GM12878 (cell line): ENCODE measurements around the gene TTLL3. TPM values are rescaled to one million over a fixed set of nuclear protein-coding genes. Genes with fewer than 3 reads are reported as not detected.

ENCODE experiments used
- ATAC-seq: fragments of 200-7000 bp; cut with Tn5 transposase; 3 replicates; pipeline ENCODE4 v1.9.1; 2020; ENCODE audit warnings: mild to moderate bottlenecking, moderate library complexity
- BruUV-seq: library from RNA; stranded (reverse); fragments of 400-500 nt; replicated peaks from 2 replicates; lab custom pipeline; 2021; lab: Mats Ljungman, UMichigan
- CTCF ChIA-PET: fragments of 300-600 bp; sonication (Branson Sonifier 250); formaldehyde crosslinking; extraction: SDS; loops from one replicate; lab custom pipeline; 2021; ENCODE audit warnings: inconsistent platforms; lab: Yijun Ruan, JAX
- POLR2A ChIA-PET: fragments of 350-600 bp; formaldehyde crosslinking; extraction: SDS; loops from one replicate; lab custom pipeline; 2021; ENCODE audit warnings: inconsistent platforms; lab: Charles Lee
- RAD21 ChIA-PET: fragments of 300-600 bp; sonication (Branson Sonifier 250); formaldehyde crosslinking; loops from one replicate; lab custom pipeline; 2023; ENCODE audit warnings: antibody characterized with exemption; ENCODE audit not compliant: unreplicated experiment; lab: Charles Lee
- SMC1A ChIA-PET: fragments of 300-600 bp; sonication (Branson Sonifier 250); formaldehyde crosslinking; loops from one replicate; lab custom pipeline; 2023; ENCODE audit not compliant: unreplicated experiment, uncharacterized antibody; lab: Charles Lee
- DNase-seq: peaks from one replicate; pipeline ENCODE4 v3.0.0-alpha.2; 2011; ENCODE audit warnings: low read depth, low spot score
- FAIRE-seq: peaks from 3 replicates; lab custom pipeline; 2011; peaks lifted over from hg19 to GRCh38; lab: Jason Lieb, UNC
- H2AFZ ChIP-seq: 2 replicates; pipeline ENCODE4 v1.6.0; 2011; ENCODE audit warnings: low read depth, low read length, control low read depth; ENCODE audit not compliant: control insufficient read depth
- H3K27ac ChIP-seq: 2 replicates; pipeline ENCODE4 v1.5.1; 2011; ENCODE audit warnings: control low read depth; ENCODE audit not compliant: control insufficient read depth, insufficient read depth
- H3K27me3 ChIP-seq, 2 experiments: replicated peaks in 1 of 2; 2 replicates each; pipeline versions ENCODE4 v1.6.0 to v1.6.1; 2011; ENCODE audit warnings: low read length in 1 of 2; ENCODE audit not compliant: control insufficient read depth in 2 of 2, insufficient read depth in 2 of 2
- H3K36me3 ChIP-seq, 2 experiments: 2 replicates each; pipeline ENCODE4 v1.5.1; 2011; ENCODE audit warnings: low read length in 1 of 2; ENCODE audit not compliant: control insufficient read depth in 2 of 2, insufficient read depth in 2 of 2
- H3K4me1 ChIP-seq: 2 replicates; pipeline ENCODE4 v1.6.1; 2011; ENCODE audit warnings: mild to moderate bottlenecking, low read length, moderate library complexity, mixed read lengths; ENCODE audit not compliant: control insufficient read depth, insufficient read depth
- H3K4me2 ChIP-seq: 2 replicates; pipeline ENCODE4 v1.6.0; 2011; ENCODE audit warnings: control low read depth; ENCODE audit not compliant: control insufficient read depth, insufficient read depth
- H3K4me3 ChIP-seq: fragments of 200-600 bp; sonication (generic); 2 replicates; pipeline ENCODE4 v1.5.1; 2016
- H3K79me2 ChIP-seq: 2 replicates; pipeline ENCODE4 v1.6.0; 2011; ENCODE audit warnings: low read length; ENCODE audit not compliant: control insufficient read depth, insufficient read depth
- H3K9ac ChIP-seq: 2 replicates; pipeline ENCODE4 v1.8.0; 2011; ENCODE audit warnings: low read length, control low read depth, mixed read lengths; ENCODE audit not compliant: control insufficient read depth, insufficient read depth
- H3K9me3 ChIP-seq: replicated peaks from 3 replicates; pipeline ENCODE4 v1.5.1; 2011; ENCODE audit warnings: mild to moderate bottlenecking, low read length; ENCODE audit not compliant: control insufficient read depth, insufficient read depth
- H4K20me1 ChIP-seq: 2 replicates; pipeline ENCODE4 v1.6.0; 2011; ENCODE audit not compliant: control insufficient read depth, insufficient read depth
- BCL11A ChIP-seq: IDR thresholded peaks from 2 replicates; pipeline ENCODE4 v1.6.1; 2011; ENCODE audit warnings: low read depth, low read length
- ESRRA ChIP-seq: IDR thresholded peaks from 2 replicates; pipeline ENCODE4 v1.6.1; 2012; ENCODE audit warnings: mild to moderate bottlenecking, low read length, improper control_type of control experiment
- FOXK2 ChIP-seq: fragments of 450-650 bp; IDR thresholded peaks from 2 replicates; pipeline ENCODE4 v1.6.1; 2017; ENCODE audit warnings: mild to moderate bottlenecking, moderate library complexity
- GABPA ChIP-seq: IDR thresholded peaks from 2 replicates; pipeline ENCODE4 v1.6.1; 2014; ENCODE audit warnings: antibody characterized with exemption, low read depth, mild to moderate bottlenecking, inconsistent platforms
- KLF5 ChIP-seq: fragments of 450-650 bp; IDR thresholded peaks from 2 replicates; pipeline ENCODE4 v1.6.1; 2014; ENCODE audit warnings: mild to moderate bottlenecking; ENCODE audit not compliant: partially characterized antibody
- MEF2B ChIP-seq: fragments of 450-650 bp; IDR thresholded peaks from 2 replicates; pipeline ENCODE4 v1.6.1; 2018; ENCODE audit warnings: mild to moderate bottlenecking, moderate library complexity; ENCODE audit not compliant: partially characterized antibody, poor library complexity, severe bottlenecking
- RAD51 ChIP-seq: fragments of 450-650 bp; IDR thresholded peaks from 2 replicates; pipeline ENCODE4 v1.6.1; 2016; ENCODE audit warnings: moderate library complexity, mild to moderate bottlenecking, inconsistent platforms
- REST ChIP-seq: IDR thresholded peaks from 2 replicates; pipeline ENCODE4 v1.6.1; 2012; ENCODE audit warnings: mild to moderate bottlenecking, low read depth, low read length
- TAF1 ChIP-seq: IDR thresholded peaks from 2 replicates; pipeline ENCODE4 v1.6.1; 2011; ENCODE audit warnings: mild to moderate bottlenecking, low read depth, low read length, borderline replicate concordance
- USF2 ChIP-seq: IDR thresholded peaks from 2 replicates; pipeline ENCODE4 v1.6.1; 2011; ENCODE audit warnings: low read depth, low read length, improper control_type of control experiment, borderline replicate concordance
- WGBS: methylation state at CpG from one replicate; pipeline ENCODE4 v1.1.6; 2016; ENCODE audit warnings: low lambda C conversion rate; ENCODE audit not compliant: insufficient replicate concordance, insufficient coverage; ENCODE audit errors: missing lambda C conversion rate; 5-methylcytosine and 5-hydroxymethylcytosine counted together
- in situ Hi-C: fragments of 300-500 bp; cut with MboI; formaldehyde crosslinking; loops from 9 replicates; pipeline ENCODE4 v1.14.3; 2018; ENCODE audit warnings: mixed read lengths
- intact Hi-C: fragments of 100-400 bp; cut with micrococcal nuclease; formaldehyde crosslinking; loops from one replicate; pipeline ENCODE4 v1.14.2; 2022; ENCODE audit not compliant: unreplicated experiment
- polyA plus RNA-seq, 11 experiments: library from polyadenylated mRNA; depleted of rRNA in 4 of 11; unstranded in 6 of 11; stranded (reverse) in 5 of 11; fragments of >200 nt; fragmentation: Nextera tagmentation in 4 of 11; fragmentation: Illumina TruSeq in 1 of 11; extraction: Ambion mirVana in 4 of 11; extraction: Trizol in 1 of 11; gene quantifications; 1 replicate in 1 of 11; 2 replicates in 10 of 11; pipeline versions ENCODE4 v1.2.1 to v1.2.3, GENCODE V29; 2011 to 2016; ENCODE audit warnings: inconsistent platforms in 2 of 11, missing spikeins in 2 of 11, low read depth in 1 of 11
- total RNA-seq, 4 experiments: library from RNA; depleted of rRNA in 3 of 4; stranded (reverse); fragments of >200 nt in 3 of 4; fragmentation: Illumina TruSeq in 1 of 4; extraction: Trizol in 1 of 4; gene quantifications; 2 replicates each; pipeline versions ENCODE4 v1.2.1 to v1.2.3, GENCODE V29; 2013 to 2021

TTLL3 gene
- total and polyA plus RNA-seq, 10 of the 15 experiments (the other 5 are each of a cell fraction or from before 2014, with no cell fraction given), result 4.2 to 51.3 (median 18.9) TPM

- FAIRE-seq (no peak), ATAC-seq (no peak), DNase-seq (no peak)
- H3K4me1 ChIP-seq, result no peaks in the 10 kb centered on the region
- H3K27me3 ChIP-seq, result peaks cover 2 to 3% of the 10 kb centered on the region in 2 experiments; a peak in 2 of 4 replicates
- in situ Hi-C loops, result no loop called here
- BruUV-seq, result no TSS peak
- ChIA-PET SMC1A (no interaction called here), RAD21 (no interaction called here), CTCF (no interaction called here), POLR2A (no interaction called here)
- H3K4me2 ChIP-seq, result no peak overlapping the region
- intact Hi-C loops, result no loop called here
- H2AFZ ChIP-seq, result no peak overlapping the region
- H3K9me3 ChIP-seq, result no peaks in the 10 kb centered on the region
- no peak overlapping the region for H3K9ac ChIP-seq
- H3K4me3 ChIP-seq, result no peak overlapping the region
- H4K20me1 ChIP-seq, result no peaks in the 10 kb centered on the region
- no peaks in the 10 kb centered on the region for H3K79me2 ChIP-seq
- 32% methylated on average over 12 of the region's 12 CpGs for WGBS
- H3K27ac ChIP-seq, result no peak overlapping the region
- H3K36me3 ChIP-seq, result no peaks in the 10 kb centered on the region
- TF ChIP-seq BCL11A (no peak), KLF5 (no peak), TAF1 (no peak), USF2 (no peak), MEF2B (no peak)
Observed at GRCh38 chr3:9859530-9860025, 49.5 kb downstream of the TTLL3 start.

- ATAC-seq (no peak), DNase-seq (no peak), FAIRE-seq (no peak)
- POLR2A ChIA-PET, result no interaction called here
- H4K20me1 ChIP-seq, result no peaks in the 10 kb centered on the region
- intact Hi-C loops (no loop called here), in situ Hi-C loops (no loop called here)
- no peaks in the 10 kb centered on the region for H3K4me1 ChIP-seq
- H3K9ac ChIP-seq, result no peak overlapping the region
- CTCF ChIA-PET, result interaction anchor here (1.1 kb wide), 1 partner anchor 70 kb away, joined by 4 read pairs; no protein-coding TSS in a partner anchor
- RAD21 ChIA-PET, result interaction anchor here (1.0 kb wide), 1 partner anchor 134 kb away, joined by 3 read pairs; no protein-coding TSS in a partner anchor
- no peaks in the 10 kb centered on the region for H3K9me3 ChIP-seq
- BruUV-seq, result no TSS peak
- H3K79me2 ChIP-seq, result no peaks in the 10 kb centered on the region
- peaks cover 2 to 3% of the 10 kb centered on the region in 2 experiments; a peak in 2 of 4 replicates for H3K27me3 ChIP-seq
- H3K4me3 ChIP-seq, result no peak overlapping the region
- 66% methylated on average over 4 of the region's 4 CpGs for WGBS
- H2AFZ ChIP-seq, result no peak overlapping the region
- H3K36me3 ChIP-seq, result no peaks in the 10 kb centered on the region
- no peak overlapping the region for H3K27ac ChIP-seq
- H3K4me2 ChIP-seq, result no peak overlapping the region
- SMC1A ChIA-PET, result interaction anchor here (0.6 kb wide), 1 partner anchor 1027 kb away, joined by 3 read pairs; no protein-coding TSS in a partner anchor
- TF ChIP-seq GABPA (no peak), FOXK2 (no peak), REST (no peak), RAD51 (no peak), ESRRA (no peak)
Observed at GRCh38 chr3:9861201-9861600, 51.1 kb downstream of the TTLL3 start.
